Choroid plexus epithelial cell (primary cell): Measurements from ENCODE around the gene KRTAP19-8.

ENCODE experiments used
- DNase-seq: peaks from one replicate; pipeline ENCODE4 v3.0.0-alpha.2; 2010; ENCODE audit warnings: low read depth
- H3K4me3 ChIP-seq: 2 replicates; pipeline ENCODE4 v1.5.1; 2011; ENCODE audit warnings: low read depth, mild to moderate bottlenecking, control low read depth, low read length, moderate library complexity
- TF ChIP-seq, protein P1 (sequence below): conservative IDR thresholded peaks from 2 replicates; pipeline ENCODE4 v1.5.1; 2011; ENCODE audit warnings: low read depth, mild to moderate bottlenecking, control low read depth, inconsistent platforms, low read length, moderate library complexity

Gene KRTAP19-8

DNA sequence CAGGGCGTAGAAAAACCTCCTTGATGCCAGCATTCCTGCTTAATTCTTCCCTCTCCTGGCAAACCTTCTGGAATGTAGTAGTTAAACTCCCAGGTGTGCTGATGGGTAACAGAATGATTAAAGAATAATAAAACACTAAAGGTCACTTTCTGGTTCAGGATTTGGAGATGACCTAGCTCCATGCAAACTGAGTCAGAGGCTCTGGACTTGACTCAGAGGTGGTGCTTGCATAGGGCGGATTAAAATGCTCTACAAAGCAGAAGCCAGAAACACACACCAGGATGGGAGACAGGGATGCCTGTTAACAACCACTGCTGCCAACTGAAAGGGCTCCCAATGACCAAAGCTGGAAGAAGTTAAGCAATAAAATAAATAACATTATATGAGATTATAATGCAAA, 41.5 kb downstream of the KRTAP19-8 start:
- TF ChIP-seq, protein P1, sequence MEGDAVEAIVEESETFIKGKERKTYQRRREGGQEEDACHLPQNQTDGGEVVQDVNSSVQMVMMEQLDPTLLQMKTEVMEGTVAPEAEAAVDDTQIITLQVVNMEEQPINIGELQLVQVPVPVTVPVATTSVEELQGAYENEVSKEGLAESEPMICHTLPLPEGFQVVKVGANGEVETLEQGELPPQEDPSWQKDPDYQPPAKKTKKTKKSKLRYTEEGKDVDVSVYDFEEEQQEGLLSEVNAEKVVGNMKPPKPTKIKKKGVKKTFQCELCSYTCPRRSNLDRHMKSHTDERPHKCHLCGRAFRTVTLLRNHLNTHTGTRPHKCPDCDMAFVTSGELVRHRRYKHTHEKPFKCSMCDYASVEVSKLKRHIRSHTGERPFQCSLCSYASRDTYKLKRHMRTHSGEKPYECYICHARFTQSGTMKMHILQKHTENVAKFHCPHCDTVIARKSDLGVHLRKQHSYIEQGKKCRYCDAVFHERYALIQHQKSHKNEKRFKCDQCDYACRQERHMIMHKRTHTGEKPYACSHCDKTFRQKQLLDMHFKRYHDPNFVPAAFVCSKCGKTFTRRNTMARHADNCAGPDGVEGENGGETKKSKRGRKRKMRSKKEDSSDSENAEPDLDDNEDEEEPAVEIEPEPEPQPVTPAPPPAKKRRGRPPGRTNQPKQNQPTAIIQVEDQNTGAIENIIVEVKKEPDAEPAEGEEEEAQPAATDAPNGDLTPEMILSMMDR, result no peak
- H3K4me3 ChIP-seq, result no peak overlapping the region
- no peak for DNase-seq

DNA sequence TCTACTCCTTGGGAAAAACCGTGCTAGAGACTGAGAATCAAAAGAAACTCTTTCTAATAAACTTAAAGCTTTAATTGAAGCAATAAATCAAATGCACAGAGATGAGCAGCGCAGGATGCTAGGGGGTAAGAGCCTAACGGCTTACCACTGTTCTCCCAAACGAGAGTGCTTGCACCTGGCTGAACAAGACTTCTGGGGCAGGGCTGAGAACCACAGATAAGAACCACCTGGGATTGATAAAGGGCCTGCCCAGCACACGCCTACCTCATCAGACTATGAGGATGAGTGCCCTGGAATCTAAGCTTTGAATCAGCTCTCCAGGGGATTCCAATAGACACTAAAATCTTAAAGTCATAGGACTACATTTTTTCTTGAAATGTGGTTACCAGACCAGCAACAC, 43.3 kb downstream of the KRTAP19-8 start:
- DNase-seq, result no peak
- TF ChIP-seq, protein P1, result no peak
- H3K4me3 ChIP-seq, result no peak overlapping the region

- TF ChIP-seq, protein P1, result no peak
- H3K4me3 ChIP-seq, result no peak overlapping the region
- no peak for DNase-seq
Observed at GRCh38 chr21:30990514-30991262, 47.6 kb downstream of the KRTAP19-8 start.

DNA sequence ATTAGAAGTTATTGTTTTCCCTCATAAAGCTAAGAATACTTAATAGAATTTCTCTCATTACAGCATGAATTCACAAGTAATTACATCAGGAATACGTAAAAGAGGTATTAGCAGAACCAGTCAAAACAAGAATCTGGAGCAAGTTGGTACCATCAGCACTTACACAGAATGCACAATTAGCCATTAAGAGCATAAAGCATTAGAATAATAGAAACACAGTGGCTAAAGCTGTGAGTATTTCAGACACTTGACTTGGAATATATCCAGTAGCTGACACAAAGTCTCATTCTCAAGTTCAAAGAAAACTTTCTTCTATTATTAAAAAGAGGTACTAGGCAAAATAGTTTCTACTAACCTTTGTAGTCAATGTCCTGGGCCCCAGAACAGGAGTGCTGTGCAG, 49.6 kb downstream of the KRTAP19-8 start:
- DNase-seq, result no peak
- no peak overlapping the region for H3K4me3 ChIP-seq
- TF ChIP-seq, protein P1, result no peak
